Urinary bladder (tissue), 4 donors: ENCODE measurements around the gene NSFL1C. TPM values are rescaled to one million over a fixed set of nuclear protein-coding genes. Genes with fewer than 3 reads are reported as not detected.

Source experiments
- DNase-seq: peaks from one replicate; pipeline ENCODE4 v3.0.0-alpha.2; 2015; ENCODE audit errors: extremely low spot score
- H3K27ac ChIP-seq: one replicate; pipeline ENCODE4 v1.5.1; 2013; ENCODE audit warnings: low read depth, mild to moderate bottlenecking, moderate library complexity
- H3K36me3 ChIP-seq: one replicate; pipeline ENCODE4 v1.6.1; 2013; ENCODE audit warnings: mild to moderate bottlenecking, moderate library complexity; ENCODE audit not compliant: insufficient read depth
- H3K4me1 ChIP-seq: one replicate; pipeline ENCODE4 v1.6.1; 2013; ENCODE audit warnings: mild to moderate bottlenecking, moderate library complexity; ENCODE audit not compliant: insufficient read depth
- H3K4me3 ChIP-seq: one replicate; pipeline ENCODE4 v1.5.1; 2013; ENCODE audit warnings: low read depth, low read length
- WGBS: extraction: QIAGEN DNeasy Blood & Tissue Kit; methylation state at CpG from one replicate; pipeline ENCODE4 v1.1.7; 2013; 5-methylcytosine and 5-hydroxymethylcytosine counted together
- polyA plus RNA-seq: library from polyadenylated mRNA; stranded (reverse); fragments of 200-250 nt; gene quantifications from one replicate; pipeline ENCODE4 v1.2.3, GENCODE V29; 2013
- total RNA-seq: library from RNA; depleted of rRNA; stranded (reverse); fragments of >200 nt; gene quantifications from one replicate; pipeline ENCODE4 v1.2.3, GENCODE V29; 2014
- donor health status: healthy with polysubstance abuse.
- donor health status: healthy.

NSFL1C gene
- total and polyA plus RNA-seq, 2 donors, result 23.6 to 57.3 TPM

DNA sequence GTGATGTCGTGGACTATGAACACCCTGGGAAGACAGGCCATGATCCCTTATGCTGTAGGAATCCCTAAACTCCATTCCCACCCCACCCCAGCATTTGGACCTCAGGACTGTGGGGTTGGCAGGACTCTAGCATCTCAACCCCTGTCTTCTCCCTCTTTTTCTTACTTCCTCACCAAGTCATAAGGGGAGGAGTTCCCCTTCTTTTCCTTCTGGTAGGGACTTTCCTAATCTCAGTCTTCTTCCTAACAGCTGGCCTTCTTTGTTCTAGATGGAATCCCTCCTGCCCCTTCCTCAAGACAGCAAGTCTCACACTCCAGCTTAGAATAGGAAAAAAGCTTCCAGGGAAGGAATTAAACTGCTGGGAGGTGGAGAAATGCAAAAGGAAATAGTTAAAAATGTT, 26.9 kb upstream of the NSFL1C start:
- WGBS, result 72% methylated on average over 1 of the region's 1 CpG
- no peak overlapping the region for H3K4me3 ChIP-seq
- no peak overlapping the region for H3K27ac ChIP-seq
- no peaks in the 10 kb centered on the region for H3K4me1 ChIP-seq
- DNase-seq, result no peak
- no peaks in the 10 kb centered on the region for H3K36me3 ChIP-seq

DNA sequence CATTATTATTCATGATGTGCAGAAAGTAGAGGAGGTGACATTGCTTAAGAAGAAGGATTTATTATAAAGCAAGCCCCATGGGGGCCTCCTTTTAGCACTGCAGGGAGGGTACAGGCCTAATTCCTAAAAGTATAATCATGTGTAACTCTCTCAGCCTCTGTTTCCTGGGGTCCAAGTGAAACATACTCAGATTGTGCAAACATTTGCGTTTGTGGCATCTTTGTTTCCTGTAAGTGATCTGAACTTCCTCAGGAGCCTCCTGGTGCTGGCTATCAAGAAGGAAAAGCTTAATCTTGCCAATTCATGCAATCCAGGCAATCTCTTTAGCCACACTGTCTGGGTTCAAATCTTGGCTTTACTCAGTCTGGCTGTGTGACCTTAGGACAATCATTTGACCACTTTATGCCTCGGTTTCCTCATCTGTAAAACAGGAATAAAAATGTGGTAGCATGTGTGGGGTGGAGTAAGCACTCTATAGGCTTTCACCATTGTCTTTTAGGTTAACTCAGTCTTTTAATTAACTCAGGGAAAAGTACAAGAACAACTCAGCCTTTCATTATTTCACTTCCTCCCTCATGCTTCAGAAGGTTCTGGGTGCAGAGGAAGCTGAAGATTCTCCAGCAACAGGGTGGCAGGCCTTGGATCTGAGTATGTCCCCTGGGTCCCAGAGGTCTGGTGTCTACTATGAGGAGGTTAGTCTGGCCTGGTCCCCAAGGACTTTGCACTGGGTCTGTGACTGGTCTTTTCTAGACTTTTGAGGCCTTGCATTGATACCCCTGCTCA, 25.4 kb upstream of the NSFL1C start:
- Histone ChIP-seq H3K4me3 (no peak overlapping the region), H3K36me3 (no peaks in the 10 kb centered on the region), H3K4me1 (no peaks in the 10 kb centered on the region), H3K27ac (no peak overlapping the region)
- DNase-seq, result no peak
- 49% methylated on average over 2 of the region's 2 CpGs for WGBS

DNA sequence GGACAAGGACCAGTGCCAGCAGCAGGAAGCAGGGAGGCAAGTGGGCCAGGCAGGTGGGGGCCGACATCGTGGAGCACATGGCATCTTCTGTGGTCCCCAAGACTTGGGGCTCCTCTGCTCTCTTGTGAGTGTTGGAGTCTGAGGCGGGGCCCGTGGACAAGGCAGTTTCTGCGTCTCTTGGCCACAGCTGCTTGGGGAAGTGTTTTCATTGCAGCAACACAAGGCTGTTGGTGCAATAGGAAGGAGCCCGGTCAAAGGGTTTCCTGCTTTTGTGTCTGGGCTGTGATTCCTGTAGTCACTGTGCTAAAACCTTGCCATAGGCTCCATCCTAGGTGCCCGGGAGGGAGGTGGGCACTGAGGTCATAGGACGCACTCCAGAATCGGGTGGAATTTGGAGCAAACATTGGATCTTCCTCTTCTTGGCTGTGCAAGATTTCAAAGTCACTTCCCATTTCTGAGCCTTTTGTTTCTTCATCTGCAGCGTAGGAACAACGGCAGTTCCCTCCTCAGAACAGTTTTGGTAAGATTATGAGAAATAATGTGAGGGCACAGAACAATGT, 24.7 kb upstream of the NSFL1C start, which contains the start of gene SIRPB2:
Gene SIRPB2 (minus strand): TSS at position 140 of the 560 bp plus-strand sequence. CDS start 61 bp downstream, at position 79.
- 68% methylated on average over 11 of the region's 11 CpGs for whole genome bisulfite sequencing
- Histone ChIP-seq H3K4me3 (no peak within 1 kb of the TSS), H3K4me1 (no peaks in the 10 kb centered on the region), H3K27ac (no peak within 1 kb of the TSS), H3K36me3 (no peaks in the 10 kb centered on the region)
- no peak for DNase-seq

DNA sequence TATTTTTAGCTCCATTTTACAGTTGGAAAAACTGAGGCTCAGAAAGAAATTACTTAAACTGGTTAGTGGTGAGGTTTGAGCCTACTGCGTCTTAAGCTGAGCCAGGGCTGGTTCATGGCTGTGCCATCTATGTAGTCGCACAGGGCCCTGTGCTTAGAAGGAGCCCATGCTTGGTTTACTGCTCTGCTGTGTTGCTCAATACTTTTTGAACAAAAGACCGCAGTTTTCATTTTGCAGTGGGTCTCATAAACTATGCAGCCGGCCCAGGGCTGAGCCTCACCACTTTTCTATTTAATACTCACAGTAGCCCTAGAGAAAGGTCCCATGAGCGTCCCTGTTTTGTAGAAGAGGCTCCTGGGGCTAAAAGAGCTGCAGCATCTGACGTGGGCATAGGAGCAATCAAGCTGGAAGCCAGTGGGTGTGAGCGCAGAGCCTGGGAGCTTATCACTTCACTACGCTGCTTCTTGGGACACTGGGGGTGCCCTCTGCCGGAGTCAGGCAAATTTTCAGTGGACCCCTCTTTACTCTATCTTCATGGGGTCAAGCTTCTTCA, 24.1 kb upstream of the NSFL1C start:
- H3K4me3 ChIP-seq, result no peak overlapping the region
- H3K27ac ChIP-seq, result no peak overlapping the region
- 75% methylated on average over 9 of the region's 9 CpGs for WGBS
- DNase-seq, result no peak
- H3K4me1 ChIP-seq, result no peaks in the 10 kb centered on the region
- H3K36me3 ChIP-seq, result no peaks in the 10 kb centered on the region

DNA sequence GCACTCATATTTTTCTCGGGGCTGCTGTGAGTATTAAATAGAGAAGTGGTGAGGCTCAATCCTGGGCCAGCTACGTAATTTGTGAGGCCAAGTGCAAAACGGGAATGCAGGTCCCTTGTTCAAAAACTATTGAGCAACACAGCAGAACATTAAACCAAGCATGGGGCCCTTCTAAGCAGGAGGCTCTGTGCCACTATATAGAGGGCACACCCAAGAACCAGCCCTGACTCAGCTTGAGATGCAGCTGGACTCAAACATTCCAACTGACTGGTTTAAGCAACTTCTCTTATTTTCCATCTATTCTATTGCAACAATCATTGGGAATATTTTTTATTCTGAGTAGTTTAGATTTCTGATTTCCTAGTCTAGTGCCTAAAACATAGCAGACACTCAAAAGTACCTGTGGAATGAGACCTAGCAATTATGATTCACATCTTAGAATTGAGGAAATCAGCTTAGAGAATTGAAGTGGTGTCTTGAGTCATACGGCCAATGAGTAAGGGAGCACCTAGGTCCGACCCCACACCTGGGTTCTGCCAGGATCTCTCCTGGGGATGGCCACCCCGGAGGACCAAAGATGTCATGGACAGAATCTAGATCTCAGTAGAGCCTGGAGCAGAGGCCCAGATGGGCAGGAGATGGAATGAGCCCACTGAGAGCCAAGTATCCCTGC, 23.3 kb upstream of the NSFL1C start:
- Histone ChIP-seq H3K36me3 (no peaks in the 10 kb centered on the region), H3K4me1 (no peaks in the 10 kb centered on the region), H3K27ac (no peak overlapping the region), H3K4me3 (no peak overlapping the region)
- WGBS, result 70% methylated on average over 6 of the region's 6 CpGs
- no peak for DNase-seq

DNA sequence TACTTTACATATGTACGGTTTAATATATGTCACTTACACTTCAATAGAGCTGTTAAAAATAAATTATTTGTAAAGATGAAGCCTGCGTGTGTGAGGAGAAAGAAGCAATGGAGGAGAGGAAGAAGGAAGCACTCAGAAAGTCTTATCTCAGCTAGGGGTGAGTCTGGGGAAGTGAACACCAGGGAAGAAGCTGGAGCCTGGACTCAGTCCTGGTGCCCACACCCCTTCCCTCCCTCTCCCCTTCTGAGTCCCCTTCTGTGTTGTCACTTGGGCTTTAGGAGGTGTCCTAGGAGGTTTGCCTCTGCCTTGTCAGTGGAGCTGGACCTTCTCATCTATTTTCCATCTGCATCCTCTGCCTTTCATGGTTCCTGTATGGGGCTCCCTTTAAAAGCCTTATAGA, 22.7 kb upstream of the NSFL1C start:
- Histone ChIP-seq H3K36me3 (no peaks in the 10 kb centered on the region), H3K4me1 (no peaks in the 10 kb centered on the region), H3K27ac (no peak overlapping the region), H3K4me3 (no peak overlapping the region)
- no peak for DNase-seq
- 76% methylated on average over 2 of the region's 2 CpGs for WGBS

DNA sequence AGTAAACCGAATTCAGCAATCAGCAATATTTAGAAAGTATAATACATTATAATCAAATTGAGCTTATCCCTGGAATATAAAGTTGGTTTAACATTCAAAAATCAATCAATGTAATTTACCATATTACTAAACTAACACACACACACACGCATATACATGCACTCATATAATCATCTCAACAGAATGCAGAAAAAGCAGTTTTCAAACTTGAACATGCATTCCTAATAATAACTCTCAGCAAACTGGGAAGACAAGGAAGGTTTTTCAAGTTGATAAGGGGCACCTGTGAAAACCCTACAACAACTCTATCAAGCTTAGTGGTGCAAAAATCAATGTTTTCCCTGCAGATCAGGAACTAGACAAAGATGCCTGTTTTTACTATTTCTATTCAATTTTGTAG, 19.9 kb upstream of the NSFL1C start:
- 82% methylated on average over 2 of the region's 2 CpGs for WGBS
- Histone ChIP-seq H3K27ac (no peak overlapping the region), H3K4me3 (no peak overlapping the region), H3K36me3 (no peaks in the 10 kb centered on the region), H3K4me1 (no peaks in the 10 kb centered on the region)
- DNase-seq, result no peak

DNA sequence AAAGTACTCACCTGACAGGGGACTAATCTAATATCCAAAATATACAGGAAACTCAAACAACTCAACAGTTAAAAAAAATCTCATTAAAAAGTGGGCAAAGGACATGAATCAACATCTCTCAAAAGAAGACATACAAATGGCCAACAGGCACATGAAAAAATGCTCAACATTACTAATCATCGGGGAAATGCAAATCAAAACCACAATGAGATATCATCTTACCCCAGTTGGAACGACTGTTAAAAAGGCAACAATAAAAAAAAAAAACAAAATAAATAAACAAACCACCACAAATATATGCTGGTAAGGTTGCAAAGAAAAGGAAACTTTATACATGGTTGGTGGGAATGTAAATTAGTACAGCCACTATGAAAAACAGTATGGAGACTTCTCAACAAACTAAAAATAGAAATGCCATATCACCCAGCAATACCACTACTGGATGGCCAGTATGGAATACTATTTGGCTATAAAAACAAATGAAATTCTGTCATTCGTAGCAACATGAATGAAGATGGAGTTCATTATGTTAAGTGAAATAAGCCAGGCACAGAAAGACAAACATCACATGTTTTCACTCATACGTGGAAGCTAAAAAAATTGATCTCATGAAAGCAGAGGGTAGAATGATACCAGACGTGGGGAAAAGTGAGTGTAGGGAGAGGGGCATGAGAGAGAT, 17.9 kb upstream of the NSFL1C start:
- no peaks in the 10 kb centered on the region for H3K4me1 ChIP-seq
- DNase-seq, result no peak
- 49% methylated on average over 5 of the region's 5 CpGs for WGBS

DNA sequence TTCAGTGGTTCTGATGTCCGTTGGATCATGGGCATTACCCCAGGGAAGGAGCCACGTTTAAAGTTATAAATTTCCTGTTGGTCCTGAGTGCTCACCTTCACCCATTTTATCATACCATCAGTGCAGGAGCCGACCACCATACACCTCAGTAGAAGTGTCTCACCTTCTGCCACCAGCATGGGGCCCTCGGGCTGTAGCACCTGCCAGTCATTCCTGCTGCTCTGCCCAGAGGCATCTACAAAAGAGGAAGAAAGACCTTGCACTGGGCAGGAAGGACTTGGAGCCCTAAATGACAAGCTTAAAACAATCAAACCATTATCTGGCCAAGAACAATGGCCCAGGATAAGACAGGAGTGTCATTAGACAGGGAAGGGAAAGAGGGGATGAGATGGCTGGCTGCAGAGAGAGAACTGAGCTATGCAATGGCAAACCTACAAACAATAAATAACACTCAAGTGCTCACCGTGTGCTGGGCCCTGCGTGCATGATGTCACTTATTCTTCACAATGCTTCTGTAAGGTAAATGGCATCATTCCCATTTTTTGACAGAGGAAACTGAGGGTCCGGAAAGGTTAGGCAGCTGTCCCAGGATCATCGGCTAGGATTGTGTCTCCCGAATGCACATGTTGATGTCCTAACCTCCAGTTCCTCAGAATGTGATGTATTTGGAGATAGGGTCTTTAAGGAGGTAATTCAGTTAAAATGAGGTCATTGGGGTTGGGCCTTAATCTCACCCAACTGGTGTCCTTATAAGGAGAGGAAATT, 13.4 kb upstream of the NSFL1C start:
- Histone ChIP-seq H3K36me3 (no peaks in the 10 kb centered on the region), H3K27ac (no peak overlapping the region), H3K4me1 (no peaks in the 10 kb centered on the region), H3K4me3 (no peak overlapping the region)
- 75% methylated on average over 9 of the region's 9 CpGs for WGBS
- no peak for DNase-seq

More for the DNA sequence above, 17.9 kb upstream of the NSFL1C start:
- Histone ChIP-seq H3K4me3 (no peak overlapping the region), H3K27ac (no peak overlapping the region), H3K36me3 (no peaks in the 10 kb centered on the region)

DNA sequence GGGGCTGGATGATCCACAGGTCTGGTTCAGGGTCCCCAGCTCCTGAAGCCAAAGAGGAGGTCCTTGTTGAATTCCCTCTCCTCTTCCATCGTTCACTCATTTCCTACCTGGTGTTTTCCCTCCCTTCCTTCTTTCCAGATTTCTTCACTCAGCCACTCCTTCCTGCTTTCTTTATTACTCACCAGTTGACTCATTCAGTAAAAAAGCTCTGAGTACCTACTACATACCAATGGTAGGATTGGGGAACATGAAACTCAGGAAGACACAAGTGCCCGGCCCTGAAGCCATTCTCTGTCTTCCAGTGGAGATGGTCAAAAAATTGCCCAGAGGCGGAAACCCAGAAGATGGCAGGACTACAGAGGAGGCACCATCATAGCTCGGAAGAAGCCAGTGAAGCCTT, 11.9 kb upstream of the NSFL1C start:
- peak overlapping the region; percentile 2 for H3K27ac ChIP-seq
- no peaks in the 10 kb centered on the region for H3K4me1 ChIP-seq
- no peak for DNase-seq
- no peak overlapping the region for H3K4me3 ChIP-seq
- no peaks in the 10 kb centered on the region for H3K36me3 ChIP-seq
- 77% methylated on average over 4 of the region's 4 CpGs for WGBS

DNA sequence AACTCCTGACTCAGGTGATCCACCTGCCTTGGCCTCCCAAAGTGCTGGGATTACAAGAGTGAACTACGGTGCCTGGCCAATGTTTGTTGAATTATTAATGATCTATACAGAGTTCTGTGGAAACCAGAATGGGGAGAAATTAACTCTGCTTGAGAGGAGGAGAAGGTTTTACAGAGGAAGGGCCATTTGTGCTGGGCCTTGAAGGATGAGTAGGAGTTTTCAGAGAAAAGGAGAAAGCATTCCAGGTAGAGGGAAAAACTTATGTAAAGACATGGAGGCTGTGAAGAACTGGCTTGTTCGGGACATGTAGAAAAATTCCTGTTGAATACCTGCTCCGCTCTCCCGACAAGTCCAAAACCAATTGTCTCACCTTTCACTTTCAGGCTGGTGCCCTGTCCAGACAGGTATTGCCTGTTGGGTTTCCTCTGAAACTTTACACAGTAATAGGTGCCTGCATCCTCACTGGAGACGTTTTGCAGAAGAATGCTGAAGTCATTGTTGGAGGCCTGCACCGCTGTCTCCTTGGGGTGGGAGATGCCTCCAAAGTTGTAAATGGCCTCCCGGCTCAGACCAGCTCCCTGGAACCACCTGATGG, 11.3 kb upstream of the NSFL1C start:
- DNase-seq, result no peak
- 79% methylated on average over 7 of the region's 7 CpGs for WGBS
- no peak overlapping the region for H3K4me3 ChIP-seq
- H3K36me3 ChIP-seq, result no peaks in the 10 kb centered on the region
- H3K4me1 ChIP-seq, result no peaks in the 10 kb centered on the region
- peak overlapping the region; percentile 2 for H3K27ac ChIP-seq

DNA sequence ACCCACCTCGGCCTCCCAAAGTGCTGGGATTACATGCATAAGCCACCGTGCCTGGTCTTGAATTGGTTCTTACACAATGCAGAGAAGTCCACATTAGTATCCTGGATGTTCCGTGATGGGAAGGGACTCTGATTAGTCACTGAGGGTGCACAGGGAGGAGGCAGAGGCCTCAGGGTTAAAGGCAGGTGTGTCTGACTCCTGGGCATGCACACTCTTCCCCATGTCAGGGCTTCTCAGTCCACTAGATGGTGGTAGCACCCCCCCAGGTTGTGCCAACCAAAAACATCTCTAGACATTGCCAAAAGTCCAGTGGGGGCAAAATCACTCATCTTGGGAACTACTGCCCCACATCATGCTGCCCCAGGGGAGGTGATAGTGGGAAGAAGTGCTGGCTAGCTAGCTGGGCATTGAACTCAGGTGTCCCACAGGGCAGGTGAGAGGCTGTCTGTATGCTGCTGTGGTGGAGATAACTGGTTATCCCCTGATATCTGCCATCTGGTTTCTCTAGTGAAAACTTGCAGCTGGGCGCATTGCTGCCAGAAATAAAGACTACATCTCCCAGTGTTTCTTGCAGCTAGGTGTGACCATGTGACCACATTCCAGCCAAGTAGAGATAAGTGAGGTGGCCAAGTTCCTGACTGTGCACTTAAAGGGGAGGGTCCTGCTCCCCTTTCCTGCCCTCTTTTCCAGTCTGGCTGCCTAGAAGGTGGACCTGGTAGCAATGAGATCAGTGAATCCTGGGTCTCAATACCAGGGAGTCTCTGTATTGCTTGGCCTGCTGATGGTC, 8.4 kb upstream of the NSFL1C start:
- DNase-seq, result no peak
- Histone ChIP-seq H3K4me3 (no peak overlapping the region), H3K4me1 (no peaks in the 10 kb centered on the region), H3K27ac (no peak overlapping the region), H3K36me3 (no peaks in the 10 kb centered on the region)
- 78% methylated on average over 4 of the region's 4 CpGs for WGBS
